Ascending aorta (tissue), 2 donors: ENCODE results near the gene TMEM163. TPM values are rescaled to one million over a fixed set of nuclear protein-coding genes. Genes with fewer than 3 reads are reported as not detected.

ENCODE experiments used
- DNase-seq, 2 donors: peaks; one replicate each; pipeline ENCODE4 v3.0.0-alpha.2; 2019; ENCODE audit warnings: low spot score in 2 of 2
- H3K27ac ChIP-seq, 2 donors: fragments of 200-600 bp; sonication (generic); one replicate each; pipeline ENCODE4 v1.5.1; 2016 to 2017; ENCODE audit warnings: mild to moderate bottlenecking in 1 of 2
- H3K27me3 ChIP-seq: fragments of 200-600 bp; sonication (generic); one replicate; pipeline ENCODE4 v1.5.1; 2017
- H3K36me3 ChIP-seq, 2 donors: fragments of 200-600 bp; sonication (generic); one replicate each; pipeline ENCODE4 v1.5.1; 2016
- H3K4me1 ChIP-seq, 2 donors: fragments of 200-600 bp; sonication (generic); one replicate each; pipeline ENCODE4 v1.5.1; 2016 to 2017; ENCODE audit warnings: mild to moderate bottlenecking in 1 of 2
- H3K4me3 ChIP-seq, 2 donors: fragments of 200-600 bp; sonication (generic); one replicate each; pipeline ENCODE4 v1.5.1; 2016 to 2017; ENCODE audit warnings: mild to moderate bottlenecking in 1 of 2
- H3K9me3 ChIP-seq, 2 donors: fragments of 200-600 bp; sonication (generic); one replicate each; pipeline ENCODE4 v1.5.1; 2016
- CTCF ChIP-seq, 3 experiments: fragments of 200-600 bp in 2 of 3; fragments of 450-650 bp in 1 of 3; sonication (generic) in 2 of 3; IDR thresholded peaks; one replicate each; pipeline ENCODE4 v1.5.1; 2016 to 2019; ENCODE audit warnings: antibody characterized with exemption in 3 of 3, mild to moderate bottlenecking in 1 of 3, moderate library complexity in 1 of 3
- intact Hi-C: fragments of 100-400 bp; cut with DNase I; formaldehyde crosslinking; loops from one replicate; pipeline ENCODE4 v1.15.1; 2023
- total RNA-seq: library from RNA; depleted of rRNA; stranded (reverse); fragments of >200 nt; gene quantifications from one replicate; pipeline ENCODE4 v1.1.0, GENCODE V29; 2016

TMEM163 gene
- total RNA-seq, 1 donor from 2014 or later, result not detected

DNA sequence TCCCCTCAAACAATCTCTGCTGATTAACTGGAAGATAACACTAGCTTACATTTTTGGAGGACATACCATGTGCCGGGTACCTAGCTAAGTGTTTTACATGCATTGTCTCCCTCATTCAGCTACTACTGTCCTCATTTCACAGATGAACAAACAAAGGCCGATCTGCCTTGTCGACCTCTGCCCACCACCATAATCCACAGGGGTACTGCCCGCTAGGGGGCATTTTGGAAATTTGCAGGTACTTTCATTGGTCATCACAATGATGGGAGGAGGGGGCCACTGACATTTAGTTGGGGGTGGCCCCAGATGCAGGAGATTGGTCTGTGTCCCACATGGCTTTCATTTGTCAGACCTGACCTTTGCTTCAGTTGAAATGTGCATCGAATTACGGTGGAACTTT, 3.9 kb upstream of the TMEM163 start:
- intact Hi-C loops, result no loop called here
- Histone ChIP-seq H3K4me1 (peaks cover 4% of the 10 kb centered on the region in 2 donors), H3K27ac (no peak overlapping the region), H3K27me3 (peaks cover 4% of the 10 kb centered on the region), H3K4me3 (no peak overlapping the region), H3K9me3 (no peaks in the 10 kb centered on the region), H3K36me3 (no peaks in the 10 kb centered on the region)
- TF ChIP-seq CTCF (IDR thresholded peaks at IDR 0.05), result no peak
- no peak for DNase-seq

GRCh38 chr2:134721596-134721995, 2.8 kb upstream of the TMEM163 start:
- H3K27me3 ChIP-seq, result peaks cover 7% of the 10 kb centered on the region
- H3K27ac ChIP-seq, result no peak overlapping the region
- no peak for TF ChIP-seq CTCF (IDR thresholded peaks at IDR 0.05)
- intact Hi-C loops, result no loop called here
- no peaks in the 10 kb centered on the region for H3K36me3 ChIP-seq
- H3K4me3 ChIP-seq, result no peak overlapping the region
- H3K4me1 ChIP-seq, result peaks cover 4 to 5% of the 10 kb centered on the region in 2 donors
- H3K9me3 ChIP-seq, result no peaks in the 10 kb centered on the region
- DNase-seq, result no peak

GRCh38 chr2:134718023-134718816, 580 bp downstream of the TMEM163 start:
- no peak overlapping the region for H3K27ac ChIP-seq

DNA sequence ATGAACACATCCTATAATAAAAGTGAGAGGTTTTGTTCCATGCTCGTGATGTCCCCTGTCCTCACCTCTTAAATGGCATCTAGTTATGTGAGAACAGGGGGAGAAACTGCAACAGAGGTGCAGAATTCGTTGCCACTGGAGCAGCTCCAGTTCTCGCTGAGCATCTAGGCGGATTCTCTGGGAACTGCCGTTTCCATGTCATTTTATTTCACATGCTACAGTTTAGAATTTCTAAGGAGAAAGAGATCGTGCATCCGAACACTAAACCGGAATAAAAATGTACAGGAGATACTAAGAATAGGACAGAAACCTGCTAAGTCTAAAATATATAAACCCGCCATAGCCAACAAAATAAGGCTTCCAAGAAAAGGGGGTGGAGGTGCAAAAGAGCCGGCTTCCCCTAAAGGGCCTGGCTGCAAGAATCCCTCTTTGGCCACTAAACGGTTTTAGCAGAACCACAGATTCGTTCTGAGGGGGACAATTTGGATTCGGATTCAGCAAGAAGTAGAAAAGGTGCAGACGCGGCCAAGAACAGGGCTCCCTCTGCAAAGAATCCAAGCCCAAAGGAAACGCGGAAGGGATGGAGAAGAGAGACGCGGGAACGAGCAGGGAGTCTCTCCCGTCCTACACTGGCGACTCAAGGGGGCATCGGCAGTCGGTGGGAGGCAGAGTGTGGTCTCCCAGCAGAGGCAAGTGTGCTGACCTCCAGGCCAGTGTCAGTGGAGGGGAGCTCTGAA, 1.3 kb downstream of the TMEM163 start:
- H3K4me3 ChIP-seq, result peak overlapping the region; percentile 53 to 59
- no peak for TF ChIP-seq CTCF (IDR thresholded peaks at IDR 0.05)
- intact Hi-C loops, result no loop called here

More at GRCh38 chr2:134718023-134718816, 580 bp downstream of the TMEM163 start:
- Histone ChIP-seq H3K36me3 (no peaks in the 10 kb centered on the region), H3K4me3 (peak overlapping the region; percentile 53 to 59), H3K9me3 (no peaks in the 10 kb centered on the region), H3K4me1 (peaks cover 4 to 5% of the 10 kb centered on the region in 2 donors), H3K27me3 (peaks cover 7% of the 10 kb centered on the region)
- TF ChIP-seq CTCF (IDR thresholded peaks at IDR 0.05), result no peak
- no peak for DNase-seq
- intact Hi-C loops, result no loop called here

DNA sequence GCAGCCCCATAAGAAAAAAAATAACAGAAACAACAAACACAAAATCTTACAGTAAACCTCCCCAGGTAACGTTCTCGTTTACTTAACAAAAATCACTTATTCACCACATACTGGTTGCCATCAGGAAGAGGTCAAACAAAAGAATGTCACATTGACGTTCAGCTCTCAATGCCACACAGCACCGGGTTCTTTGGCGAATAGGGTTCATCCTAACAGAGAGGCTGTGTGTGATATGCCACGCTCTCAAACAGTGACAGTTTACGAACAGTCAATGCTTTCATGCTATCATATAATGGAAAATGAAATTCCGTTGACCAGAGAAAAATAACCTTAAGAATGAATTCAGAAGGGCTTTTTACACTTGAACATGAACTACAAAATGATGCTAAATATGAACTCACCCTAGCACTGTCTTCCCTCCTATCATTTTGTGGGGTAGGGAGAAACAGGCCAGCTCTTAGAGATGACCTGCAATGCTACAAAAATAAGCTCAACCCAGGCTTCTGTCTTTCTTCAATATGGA, 2.0 kb downstream of the TMEM163 start:
- H3K36me3 ChIP-seq, result no peaks in the 10 kb centered on the region
- no peak overlapping the region for H3K27ac ChIP-seq
- H3K27me3 ChIP-seq, result peaks cover 7% of the 10 kb centered on the region
- H3K9me3 ChIP-seq, result no peaks in the 10 kb centered on the region
- intact Hi-C loops, result no loop called here
- no peak for TF ChIP-seq CTCF (IDR thresholded peaks at IDR 0.05)
- H3K4me1 ChIP-seq, result peaks cover 4 to 5% of the 10 kb centered on the region in 2 donors
- DNase-seq, result no peak
- no peak overlapping the region for H3K4me3 ChIP-seq

More for the DNA sequence above, 1.3 kb downstream of the TMEM163 start:
- no peaks in the 10 kb centered on the region for H3K36me3 ChIP-seq
- no peak overlapping the region for H3K27ac ChIP-seq
- no peak for DNase-seq
- H3K4me1 ChIP-seq, result peaks cover 4 to 5% of the 10 kb centered on the region in 2 donors
- H3K27me3 ChIP-seq, result peaks cover 7% of the 10 kb centered on the region
- H3K9me3 ChIP-seq, result no peaks in the 10 kb centered on the region
